HG02642 (cell line): ENCODE data around the gene KSR1.

ENCODE experiments used
- ATAC-seq: cut with Tn5 transposase; IDR thresholded peaks from one replicate; pipeline ENCODE4 v1.9.1; 2021; ENCODE audit warnings: mild to moderate bottlenecking; ENCODE audit not compliant: unreplicated experiment, poor library complexity

KSR1 gene

GRCh38 chr17:27469256-27469655 lies 13.0 kb downstream of the KSR1 start:
- ATAC-seq, result no peak

- peak; percentile 68 for ATAC-seq
Measured at GRCh38 chr17:27471321-27472269, 15.3 kb downstream of the KSR1 start.

DNA sequence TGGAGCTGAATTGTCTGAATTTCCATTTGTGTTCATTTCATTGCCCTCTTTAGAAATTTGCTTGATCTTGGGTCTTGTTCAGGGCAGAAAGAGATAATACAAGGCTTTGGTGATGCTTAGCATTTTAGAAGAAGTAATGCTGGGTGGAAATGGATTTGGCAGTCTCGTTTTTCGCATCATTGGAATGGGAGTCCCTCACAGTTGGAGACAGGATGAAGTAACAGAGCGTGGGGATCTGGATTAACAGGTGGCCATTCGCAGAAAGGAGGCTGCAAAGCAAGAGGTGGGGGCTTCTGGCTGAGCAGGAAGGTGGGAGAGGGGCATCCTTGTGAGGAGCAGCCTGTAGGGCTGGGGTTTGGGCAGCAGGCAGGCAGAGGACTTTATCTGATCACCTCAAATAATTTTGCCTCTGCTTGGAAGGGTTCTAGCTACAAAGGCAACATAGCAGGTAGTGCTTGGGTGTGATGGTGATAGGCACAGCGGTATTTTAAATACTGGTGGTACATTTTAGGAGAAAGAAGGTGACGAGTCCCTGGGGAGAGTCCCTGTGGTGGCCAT lies 17.0 kb downstream of the KSR1 start:
- no peak for ATAC-seq

DNA sequence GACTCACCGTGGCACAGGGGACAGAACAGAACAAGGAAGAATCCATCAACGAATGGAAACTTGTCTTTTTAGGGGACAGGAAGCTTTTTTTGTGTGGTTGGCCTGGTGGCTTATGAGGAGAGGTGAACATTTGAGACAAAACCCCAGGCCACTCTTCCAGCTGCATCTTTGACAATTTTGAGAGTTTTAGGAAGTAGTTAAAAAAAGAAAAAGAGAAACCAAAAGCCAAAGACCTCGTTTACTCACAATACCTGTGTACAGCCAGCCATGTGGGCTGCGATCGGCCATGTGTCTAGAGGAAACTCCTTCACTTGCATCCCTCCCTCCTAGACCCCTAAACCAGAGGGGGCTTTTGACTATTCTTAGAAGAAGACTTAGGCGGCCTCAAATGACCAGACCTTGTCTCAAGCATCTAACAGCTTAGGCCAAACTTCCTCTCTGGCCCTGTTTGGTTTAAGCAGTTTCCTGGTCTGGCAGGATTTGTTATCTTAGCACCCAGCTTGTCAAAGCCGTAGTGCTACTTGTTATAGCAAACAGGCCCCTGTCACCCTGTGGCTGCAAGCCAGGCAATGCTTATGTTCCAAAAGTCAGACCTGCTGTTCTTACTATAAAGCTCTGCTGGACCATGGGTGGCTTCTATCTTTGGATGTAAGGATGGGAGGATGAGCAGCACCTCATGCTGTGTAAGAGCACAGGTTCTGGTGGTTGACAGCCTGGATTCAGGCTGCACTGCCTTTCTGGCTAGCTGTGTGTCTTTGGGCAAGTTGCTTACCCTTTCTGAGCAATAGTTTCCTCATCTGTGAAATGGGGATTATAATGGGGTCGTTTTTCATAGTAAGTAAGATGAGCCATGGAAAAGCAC lies 17.7 kb downstream of the KSR1 start:
- peak; percentile 34 for ATAC-seq

- ATAC-seq, result no peak
Measured at GRCh38 chr17:27475070-27475673, 18.9 kb downstream of the KSR1 start.

GRCh38 chr17:27475981-27476895 lies 20.0 kb downstream of the KSR1 start:
- no peak for ATAC-seq

DNA sequence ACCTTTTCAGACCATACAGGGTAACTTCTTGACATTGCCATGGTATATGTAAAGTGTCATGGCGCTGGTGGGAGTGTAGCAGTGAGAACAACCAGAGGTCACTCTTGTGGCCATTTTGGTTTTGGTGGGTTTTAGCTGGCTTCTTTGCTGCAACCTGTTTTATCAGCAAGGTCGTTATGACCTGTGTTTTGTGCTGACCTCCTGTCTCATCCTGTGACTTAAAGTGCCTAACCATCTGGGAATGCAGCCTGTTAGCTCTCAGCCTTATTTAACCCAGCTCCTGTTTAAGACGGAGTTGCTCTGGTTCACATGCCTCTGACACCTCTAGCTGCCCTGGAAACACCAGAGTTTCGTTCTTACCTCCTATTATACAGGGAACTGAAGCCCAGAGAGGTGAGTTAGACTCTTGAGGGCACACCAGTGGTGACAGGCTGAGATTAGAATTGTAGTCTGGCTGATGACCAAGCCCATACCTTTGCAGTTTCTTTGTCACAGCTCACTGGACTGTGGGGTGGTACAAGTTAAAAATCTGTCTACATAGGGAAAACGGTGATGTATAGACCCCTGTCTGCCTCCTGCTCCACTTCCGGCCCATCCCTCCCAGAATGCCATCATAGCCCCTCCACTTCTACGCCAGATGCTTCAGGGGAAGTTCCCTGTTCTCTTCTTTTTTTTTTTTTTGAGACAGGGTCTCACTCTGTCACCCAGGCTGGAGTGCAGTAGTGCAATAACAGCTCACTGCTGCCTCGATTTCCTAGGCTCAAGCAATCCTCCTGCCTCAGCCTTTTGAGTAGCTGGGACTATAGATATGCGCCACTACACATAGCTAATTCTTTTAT lies 21.0 kb downstream of the KSR1 start:
- ATAC-seq, result peak; percentile 37

GRCh38 chr17:27477971-27478684 lies 21.9 kb downstream of the KSR1 start:
- no peak for ATAC-seq

DNA sequence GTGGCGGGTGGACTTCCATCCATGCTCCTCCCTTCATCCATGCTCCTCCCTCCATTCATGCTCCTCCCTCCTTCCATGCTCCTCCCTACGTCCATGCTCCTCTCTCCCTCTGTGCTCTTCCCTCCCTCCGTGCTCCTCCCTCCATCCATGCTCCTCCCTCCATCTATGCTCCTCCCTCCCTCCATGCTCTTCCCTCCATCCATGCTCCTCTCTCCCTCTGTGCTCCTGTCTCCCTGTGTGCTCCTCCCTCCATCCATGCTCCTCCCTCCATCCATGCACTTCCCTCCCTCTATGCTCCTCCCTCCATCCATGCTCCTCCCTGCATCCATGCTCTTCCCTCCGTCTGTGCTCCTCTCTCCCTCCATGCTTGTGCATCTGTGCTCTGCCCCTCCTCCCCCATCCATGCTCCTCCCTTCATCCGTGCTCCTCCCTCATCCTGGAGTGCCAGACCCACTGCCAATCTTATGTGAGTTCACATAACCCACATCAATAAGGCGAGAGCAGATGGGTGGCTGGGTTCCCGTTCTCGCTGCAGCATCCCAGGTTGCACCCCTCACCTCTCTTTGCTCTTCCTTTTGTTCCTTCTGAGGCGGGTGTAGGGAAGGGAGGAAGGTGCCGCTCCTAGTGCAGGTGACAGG lies 22.8 kb downstream of the KSR1 start:
- ATAC-seq, result no peak

GRCh38 chr17:27479838-27480237 lies 23.6 kb downstream of the KSR1 start:
- ATAC-seq, result no peak

GRCh38 chr17:27480699-27481098 lies 24.5 kb downstream of the KSR1 start:
- no peak for ATAC-seq

DNA sequence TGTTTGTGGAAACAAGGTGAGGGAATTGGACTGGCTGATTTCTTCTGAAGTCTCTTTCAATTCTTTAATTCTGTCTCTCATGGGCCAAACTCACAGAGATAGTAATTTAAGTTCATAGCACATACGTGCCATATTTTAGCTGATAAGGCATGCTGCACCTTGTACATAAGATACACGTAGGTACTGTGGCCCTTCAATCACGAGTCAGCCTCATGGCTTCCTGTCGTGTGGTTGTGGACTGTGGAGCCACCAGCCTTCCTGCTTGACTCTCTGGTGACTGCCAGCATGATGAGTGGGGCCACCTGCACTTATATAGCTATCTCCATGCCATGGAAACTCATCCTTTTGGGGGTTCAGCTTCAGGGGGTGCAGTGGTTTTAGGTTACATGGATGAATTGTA lies 25.1 kb downstream of the KSR1 start:
- peak; percentile 46 for ATAC-seq

DNA sequence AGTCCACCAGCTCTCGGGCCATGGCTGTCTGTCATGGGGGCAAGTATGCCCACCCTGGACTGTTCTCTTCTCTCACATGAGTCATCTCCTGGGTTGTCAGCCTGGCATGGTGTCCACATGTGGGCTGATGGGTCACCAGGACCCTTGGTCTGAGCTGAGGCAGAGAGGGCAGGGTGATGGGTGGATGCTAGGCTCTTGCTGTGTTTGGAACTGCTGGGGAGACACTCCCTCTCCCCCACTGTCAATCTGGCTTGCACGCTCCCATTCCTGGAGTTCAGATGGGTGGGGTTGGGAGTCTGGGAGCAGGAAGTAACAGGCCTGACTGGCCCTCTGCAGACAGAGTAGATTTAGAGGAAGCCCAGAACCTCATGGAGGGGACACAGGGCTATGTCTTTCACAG lies 28.9 kb downstream of the KSR1 start:
- ATAC-seq, result no peak

DNA sequence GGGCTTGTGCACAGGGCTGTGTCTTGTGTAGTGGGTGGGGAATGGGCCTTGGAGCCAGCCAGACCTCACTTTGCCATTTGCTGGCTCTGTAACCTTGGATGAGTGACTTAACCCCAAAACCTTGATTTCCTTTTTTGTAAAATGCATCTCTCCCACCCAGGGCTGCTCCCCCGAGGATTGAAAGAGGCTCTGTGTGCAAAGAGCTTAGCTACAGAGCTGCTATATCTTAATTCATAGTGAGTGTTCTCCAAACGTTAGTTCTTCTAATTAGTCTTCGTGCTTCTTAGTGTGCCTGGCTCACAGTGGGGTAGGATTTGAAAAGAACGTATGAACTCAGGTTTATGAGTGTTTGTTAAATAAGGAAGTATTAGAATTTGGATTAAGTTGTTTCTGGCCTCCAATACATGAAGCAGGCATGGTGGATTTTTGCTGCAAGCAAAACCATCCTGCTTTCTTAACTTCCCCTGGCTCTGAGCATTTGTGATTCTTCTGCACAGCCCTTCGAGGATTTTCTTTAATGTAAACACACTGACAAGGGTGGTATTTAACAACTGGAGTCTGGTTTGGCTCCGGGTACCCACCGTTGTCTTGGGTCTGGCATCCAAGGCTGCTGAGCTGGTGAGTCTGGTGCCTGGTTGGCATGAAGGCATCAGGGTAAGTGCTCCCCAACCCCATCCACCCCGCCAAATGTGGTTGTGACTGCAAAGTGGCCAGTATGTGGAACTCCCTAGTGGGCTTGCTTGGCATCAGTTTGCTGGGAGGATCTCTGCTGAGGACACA lies 29.7 kb downstream of the KSR1 start:
- no peak for ATAC-seq

- no peak for ATAC-seq
Measured at GRCh38 chr17:27486741-27487140, 30.5 kb downstream of the KSR1 start.

DNA sequence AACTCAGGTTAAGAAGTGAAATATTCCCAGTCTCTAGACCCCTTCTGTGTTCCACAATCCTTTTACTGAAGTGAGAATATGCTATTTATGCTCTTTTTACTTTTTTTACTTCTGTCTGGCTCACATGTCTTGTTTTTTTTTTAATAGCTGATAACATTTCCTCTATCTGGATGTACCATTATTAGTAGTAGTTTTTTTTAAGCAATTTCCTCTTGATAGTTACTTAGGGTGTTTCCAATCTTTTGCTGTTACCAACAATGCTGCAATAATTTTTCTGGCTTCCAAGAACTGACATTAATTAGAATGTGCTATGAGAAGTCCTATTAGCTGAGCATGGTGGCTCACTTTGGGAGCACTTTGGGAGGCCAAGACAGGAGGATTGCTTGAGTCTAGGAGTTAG lies 32.0 kb downstream of the KSR1 start:
- no peak for ATAC-seq
